Activated CD4-positive, CD25-positive, alpha-beta regulatory T cell (primary cell): ENCODE measurements around the gene ULBP3.

Source experiments
- DNase-seq, 4 experiments: peaks; one replicate each; lab custom pipeline; 2025; lab: John Stamatoyannopoulos, UW

The ULBP3 gene

GRCh38 chr6:150068720-150069648 is at the start of gene ULBP3:
Gene ULBP3, minus strand, starts transcription at chr6:150069121. Its CDS starts 55 bp downstream, at chr6:150069066.
- DNase-seq = peak; percentile 26 to 56 (median 36)

- DNase-seq = no peak
These were observed 49.7 kb upstream of the ULBP3 start for GRCh38 chr6:150118627-150119026.

- no peak for DNase-seq
These were observed 49.3 kb upstream of the ULBP3 start for GRCh38 chr6:150118203-150118602.

GRCh38 chr6:150116200-150116800 is 47.4 kb upstream of the ULBP3 start:
- no peak for DNase-seq

GRCh38 chr6:150115769-150116168 is 46.8 kb upstream of the ULBP3 start:
- DNase-seq = no peak

GRCh38 chr6:150112233-150112632 is 43.3 kb upstream of the ULBP3 start:
- no peak for DNase-seq

GRCh38 chr6:150102750-150103270 is 33.9 kb upstream of the ULBP3 start:
- no peak for DNase-seq

- no peak for DNase-seq
These were observed 31.8 kb upstream of the ULBP3 start for GRCh38 chr6:150100745-150101144.

- no peak for DNase-seq
These were observed 31.0 kb upstream of the ULBP3 start for GRCh38 chr6:150099953-150100352.

- no peak for DNase-seq
These were observed 30.6 kb upstream of the ULBP3 start for GRCh38 chr6:150099546-150099945.

- no peak for DNase-seq
These were observed 29.2 kb upstream of the ULBP3 start for GRCh38 chr6:150098155-150098554.

- no peak for DNase-seq
These were observed 24.5 kb upstream of the ULBP3 start for GRCh38 chr6:150093397-150093796.

GRCh38 chr6:150091476-150091875 is 22.6 kb upstream of the ULBP3 start:
- no peak for DNase-seq

- DNase-seq = no peak
These were observed 21.4 kb upstream of the ULBP3 start for GRCh38 chr6:150090328-150090727.

GRCh38 chr6:150088481-150089154 is 19.7 kb upstream of the ULBP3 start:
- DNase-seq = no peak

- no peak for DNase-seq
These were observed 18.4 kb upstream of the ULBP3 start for GRCh38 chr6:150087336-150087735.

- no peak for DNase-seq
These were observed 17.1 kb upstream of the ULBP3 start for GRCh38 chr6:150086026-150086425.

- no peak for DNase-seq
These were observed 15.5 kb upstream of the ULBP3 start for GRCh38 chr6:150084426-150084825.

GRCh38 chr6:150083839-150084238 is 14.9 kb upstream of the ULBP3 start:
- no peak for DNase-seq

GRCh38 chr6:150081702-150082101 is 12.8 kb upstream of the ULBP3 start:
- no peak for DNase-seq

- DNase-seq = no peak
These were observed 10.7 kb upstream of the ULBP3 start for GRCh38 chr6:150079604-150080003.

- no peak for DNase-seq
These were observed 9.9 kb upstream of the ULBP3 start for GRCh38 chr6:150078788-150079187.
